ENCODE measurements around the gene SH3BP4. TPM values are rescaled to one million over a fixed set of nuclear protein-coding genes. Genes with fewer than 3 reads are reported as not detected.
A peak's percentile ranks its signal among the peaks of the same experiment; 100 is the strongest.

The SH3BP4 gene
- total RNA-seq, 1 donor from 2014 or later = 44.1 TPM

GRCh38 chr2:234963773-234964615, 12.2 kb downstream of the SH3BP4 start:
- no peaks in the 10 kb centered on the region for H3K9me3 Mint-ChIP-seq
- peaks cover 11% of the 10 kb centered on the region for H3K36me3 Mint-ChIP-seq
- peak overlapping the region; percentile 50 for H3K27ac Mint-ChIP-seq
- DNase-seq (ENCODE audit: low spot score in 2 of 2, unreplicated experiment in 2 of 2) = no peak
- no peak for TF ChIP-seq CTCF (IDR thresholded peaks at IDR 0.05; ENCODE audit: unreplicated experiment)
- H3K4me1 Mint-ChIP-seq = peaks cover 31% of the 10 kb centered on the region
- no peaks in the 10 kb centered on the region for H3K27me3 Mint-ChIP-seq (ENCODE audit: low read depth)
- H3K4me3 Mint-ChIP-seq = no peak overlapping the region

- no peaks in the 10 kb centered on the region for H3K27me3 Mint-ChIP-seq (ENCODE audit: low read depth)
- peaks cover 39% of the 10 kb centered on the region for H3K4me1 Mint-ChIP-seq
- no peak for TF ChIP-seq CTCF (IDR thresholded peaks at IDR 0.05; ENCODE audit: unreplicated experiment)
- H3K4me3 Mint-ChIP-seq = no peak overlapping the region
- no peaks in the 10 kb centered on the region for H3K9me3 Mint-ChIP-seq
- no peak for DNase-seq (ENCODE audit: low spot score in 2 of 2, unreplicated experiment in 2 of 2)
- H3K27ac Mint-ChIP-seq = peak overlapping the region; percentile 4
- peaks cover 11% of the 10 kb centered on the region for H3K36me3 Mint-ChIP-seq
Measured at GRCh38 chr2:234964631-234965461, 13.0 kb downstream of the SH3BP4 start.

DNA sequence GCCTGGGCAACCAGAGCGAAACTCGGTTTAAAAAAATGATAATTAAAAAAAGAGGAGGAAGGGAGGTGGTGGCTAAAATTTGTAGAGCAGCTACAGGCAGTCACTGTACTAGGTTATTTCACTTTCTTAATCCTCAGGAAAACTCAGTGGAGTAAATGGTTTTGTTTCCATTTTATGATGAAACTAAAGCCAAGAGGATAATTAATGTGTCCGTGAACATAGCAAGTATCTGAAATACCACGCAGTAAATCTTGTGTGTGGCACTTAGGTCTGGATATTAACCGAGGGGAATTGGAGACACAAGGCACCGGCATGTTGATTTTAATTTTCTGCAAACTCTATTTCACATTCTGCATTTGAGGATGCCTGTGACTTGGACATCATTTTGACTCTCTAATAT, 14.5 kb downstream of the SH3BP4 start:
- H3K27me3 Mint-ChIP-seq (ENCODE audit: low read depth) = no peaks in the 10 kb centered on the region
- no peak overlapping the region for H3K27ac Mint-ChIP-seq
- H3K36me3 Mint-ChIP-seq = peaks cover 13% of the 10 kb centered on the region
- no peak for TF ChIP-seq CTCF (IDR thresholded peaks at IDR 0.05; ENCODE audit: unreplicated experiment)
- no peak overlapping the region for H3K4me3 Mint-ChIP-seq
- no peak for DNase-seq (ENCODE audit: low spot score in 2 of 2, unreplicated experiment in 2 of 2)
- peaks cover 46% of the 10 kb centered on the region for H3K4me1 Mint-ChIP-seq
- no peaks in the 10 kb centered on the region for H3K9me3 Mint-ChIP-seq

- H3K27me3 Mint-ChIP-seq (ENCODE audit: low read depth) = no peaks in the 10 kb centered on the region
- H3K36me3 Mint-ChIP-seq = peaks cover 13% of the 10 kb centered on the region
- no peak overlapping the region for H3K27ac Mint-ChIP-seq
- DNase-seq (ENCODE audit: low spot score in 2 of 2, unreplicated experiment in 2 of 2) = no peak
- peaks cover 46% of the 10 kb centered on the region for H3K4me1 Mint-ChIP-seq
- no peak for TF ChIP-seq CTCF (IDR thresholded peaks at IDR 0.05; ENCODE audit: unreplicated experiment)
- H3K4me3 Mint-ChIP-seq = no peak overlapping the region
- no peaks in the 10 kb centered on the region for H3K9me3 Mint-ChIP-seq
Measured at GRCh38 chr2:234967201-234967869, 15.5 kb downstream of the SH3BP4 start.

DNA sequence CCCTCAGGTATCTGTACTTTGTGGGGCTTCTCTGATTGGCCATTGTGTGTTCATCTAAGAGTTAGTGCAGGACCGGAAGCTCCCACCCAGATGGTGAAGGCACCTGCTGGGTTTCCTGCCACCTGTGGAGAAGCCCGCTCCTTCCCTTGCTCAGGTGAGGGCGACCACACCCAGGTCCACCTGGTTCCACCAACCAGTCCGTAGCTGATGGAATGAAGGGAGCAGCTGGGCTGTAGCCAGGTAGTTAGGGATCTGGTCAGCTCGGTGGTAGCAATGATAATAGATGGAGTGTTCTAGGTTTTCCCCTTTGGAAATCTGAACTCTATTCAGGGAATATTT, 16.0 kb downstream of the SH3BP4 start:
- H3K9me3 Mint-ChIP-seq = no peaks in the 10 kb centered on the region
- peaks cover 13% of the 10 kb centered on the region for H3K36me3 Mint-ChIP-seq
- no peaks in the 10 kb centered on the region for H3K27me3 Mint-ChIP-seq (ENCODE audit: low read depth)
- TF ChIP-seq CTCF (IDR thresholded peaks at IDR 0.05; ENCODE audit: unreplicated experiment) = no peak
- H3K4me1 Mint-ChIP-seq = peaks cover 51% of the 10 kb centered on the region
- no peak for DNase-seq (ENCODE audit: low spot score in 2 of 2, unreplicated experiment in 2 of 2)
- no peak overlapping the region for H3K27ac Mint-ChIP-seq
- no peak overlapping the region for H3K4me3 Mint-ChIP-seq
